ENCODE results near the gene KCNK1. TPM values are rescaled to one million over a fixed set of nuclear protein-coding genes. Genes with fewer than 3 reads are reported as not detected.

Gene KCNK1
- total RNA-seq, 6 experiments from 2014 or later: 1.1 to 7.6 (median 3.6) TPM

DNA sequence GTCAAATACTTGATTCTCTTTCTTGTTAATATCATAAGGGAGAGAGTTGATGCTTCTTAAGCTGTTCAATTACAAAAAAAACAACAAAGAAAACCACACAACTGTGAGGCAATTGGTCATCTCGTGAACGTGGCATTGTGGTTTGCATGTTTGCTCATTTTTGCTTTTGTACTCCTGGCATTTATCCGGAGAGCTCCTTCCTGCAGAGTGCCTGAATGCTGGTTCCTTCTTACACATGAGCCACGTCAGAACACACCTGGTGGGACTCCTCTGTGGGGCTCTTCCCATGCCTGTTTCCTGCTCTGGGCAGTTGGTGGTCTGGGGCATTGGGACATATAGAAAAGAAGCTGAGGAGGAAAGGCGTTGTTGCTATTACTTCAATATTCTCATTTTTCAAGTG is 25.7 kb downstream of the KCNK1 start:
- H3K36me3 ChIP-seq: no peaks in the 10 kb centered on the region
- WGBS (ENCODE audit: insufficient coverage, low coverage, low lambda C conversion rate, missing lambda C conversion rate): 45% methylated on average over 5 of the region's 5 CpGs
- no peak for DNase-seq
- H3K27ac ChIP-seq: no peak overlapping the region
- TF ChIP-seq, protein P1, sequence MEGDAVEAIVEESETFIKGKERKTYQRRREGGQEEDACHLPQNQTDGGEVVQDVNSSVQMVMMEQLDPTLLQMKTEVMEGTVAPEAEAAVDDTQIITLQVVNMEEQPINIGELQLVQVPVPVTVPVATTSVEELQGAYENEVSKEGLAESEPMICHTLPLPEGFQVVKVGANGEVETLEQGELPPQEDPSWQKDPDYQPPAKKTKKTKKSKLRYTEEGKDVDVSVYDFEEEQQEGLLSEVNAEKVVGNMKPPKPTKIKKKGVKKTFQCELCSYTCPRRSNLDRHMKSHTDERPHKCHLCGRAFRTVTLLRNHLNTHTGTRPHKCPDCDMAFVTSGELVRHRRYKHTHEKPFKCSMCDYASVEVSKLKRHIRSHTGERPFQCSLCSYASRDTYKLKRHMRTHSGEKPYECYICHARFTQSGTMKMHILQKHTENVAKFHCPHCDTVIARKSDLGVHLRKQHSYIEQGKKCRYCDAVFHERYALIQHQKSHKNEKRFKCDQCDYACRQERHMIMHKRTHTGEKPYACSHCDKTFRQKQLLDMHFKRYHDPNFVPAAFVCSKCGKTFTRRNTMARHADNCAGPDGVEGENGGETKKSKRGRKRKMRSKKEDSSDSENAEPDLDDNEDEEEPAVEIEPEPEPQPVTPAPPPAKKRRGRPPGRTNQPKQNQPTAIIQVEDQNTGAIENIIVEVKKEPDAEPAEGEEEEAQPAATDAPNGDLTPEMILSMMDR (IDR thresholded peaks at IDR 0.05): no peak
- no peak for TF ChIP-seq POLR2A (IDR thresholded peaks at IDR 0.05)
- H3K4me3 ChIP-seq: no peak overlapping the region
- intact Hi-C loops (cut with DNase I): no loop called here
- no peak for ATAC-seq
- no peaks in the 10 kb centered on the region for H3K27me3 ChIP-seq
- H3K4me1 ChIP-seq: no peaks in the 10 kb centered on the region
- H3K9me3 ChIP-seq: no peaks in the 10 kb centered on the region

DNA sequence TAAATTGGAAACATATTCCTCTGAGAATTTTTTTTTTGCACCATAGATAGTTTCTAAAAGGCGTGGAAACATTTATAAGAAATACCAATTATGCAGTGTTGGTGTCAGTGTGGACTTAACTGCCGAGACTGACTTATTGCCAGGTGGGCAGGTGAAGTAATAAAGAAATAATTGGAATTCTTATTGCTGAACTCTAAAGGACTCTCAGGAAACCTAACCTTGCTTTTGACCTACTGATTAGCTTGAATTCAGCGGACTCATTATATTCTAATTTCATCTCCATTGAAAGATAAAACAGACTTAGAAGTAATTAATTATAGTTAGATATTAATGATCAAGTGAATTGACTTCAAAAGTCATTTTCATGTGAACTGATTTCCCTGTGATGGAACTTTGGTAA is 26.3 kb downstream of the KCNK1 start:
- TF ChIP-seq, protein P1 (IDR thresholded peaks at IDR 0.05): no peak
- Histone ChIP-seq H3K4me3 (no peak overlapping the region), H3K27ac (no peak overlapping the region), H3K4me1 (no peaks in the 10 kb centered on the region), H3K27me3 (no peaks in the 10 kb centered on the region), H3K36me3 (no peaks in the 10 kb centered on the region), H3K9me3 (no peaks in the 10 kb centered on the region)
- no peak for ATAC-seq
- intact Hi-C loops (cut with DNase I): no loop called here
- 75% methylated on average over 3 of the region's 3 CpGs for WGBS (ENCODE audit: insufficient coverage, low coverage, low lambda C conversion rate, missing lambda C conversion rate)
- DNase-seq: no peak

DNA sequence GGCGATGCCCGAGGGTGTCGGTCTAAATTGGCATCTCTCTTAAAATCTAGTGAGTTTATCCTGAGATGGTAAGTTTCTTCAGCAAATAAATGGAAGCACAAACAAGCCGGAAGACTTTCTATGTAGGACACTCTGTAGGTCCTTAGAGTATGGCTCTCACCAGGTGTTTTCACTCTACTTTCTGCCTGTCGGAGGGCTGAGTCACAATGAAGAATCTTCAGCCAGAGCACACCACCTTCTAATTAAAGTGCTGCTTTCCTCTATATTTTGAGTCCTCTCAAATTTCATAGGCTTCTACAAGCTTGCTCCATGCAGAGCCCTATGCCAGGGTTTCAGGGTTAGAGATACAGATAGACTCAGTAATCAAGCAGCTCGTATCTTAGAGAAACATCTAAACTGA is 27.1 kb downstream of the KCNK1 start:
- Histone ChIP-seq H3K4me1 (no peaks in the 10 kb centered on the region), H3K27me3 (no peaks in the 10 kb centered on the region), H3K9me3 (no peaks in the 10 kb centered on the region), H3K27ac (no peak overlapping the region), H3K36me3 (no peaks in the 10 kb centered on the region), H3K4me3 (no peak overlapping the region)
- whole genome bisulfite sequencing (ENCODE audit: insufficient coverage, low coverage, low lambda C conversion rate, missing lambda C conversion rate): 80% methylated on average over 6 of the region's 6 CpGs
- no peak for DNase-seq
- intact Hi-C loops (cut with DNase I): no loop called here
- no peak for ATAC-seq
- TF ChIP-seq, protein P1 (IDR thresholded peaks at IDR 0.05): no peak
- no peak for TF ChIP-seq POLR2A (IDR thresholded peaks at IDR 0.05)

DNA sequence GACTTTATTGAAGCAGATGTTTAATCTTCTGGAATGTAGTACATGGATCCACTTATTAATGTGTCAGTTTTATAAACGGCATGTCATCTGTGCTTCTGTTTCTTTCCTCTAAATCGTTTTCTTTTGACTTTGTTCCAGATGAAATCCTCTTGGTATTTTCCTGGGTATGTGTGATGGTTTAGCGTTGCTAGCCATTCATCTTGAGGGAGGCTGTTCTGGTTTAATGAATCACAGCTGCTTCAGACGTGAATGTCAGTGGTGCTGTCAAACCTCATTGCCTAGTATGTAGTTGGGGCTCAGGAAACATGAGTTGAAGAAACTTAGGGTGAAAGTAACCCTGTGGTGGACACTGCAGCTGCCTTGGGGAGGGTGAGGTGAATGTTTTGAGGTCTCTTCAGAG is 33.2 kb downstream of the KCNK1 start:
- intact Hi-C loops (cut with DNase I): no loop called here
- ATAC-seq (no peak), DNase-seq (no peak)
- Histone ChIP-seq H3K4me1 (peaks cover 0 to 14% (median 3%) of the 10 kb centered on the region in 4 donors), H3K9me3 (no peaks in the 10 kb centered on the region), H3K4me3 (no peak overlapping the region), H3K27me3 (no peaks in the 10 kb centered on the region), H3K27ac (no peak overlapping the region), H3K36me3 (no peaks in the 10 kb centered on the region)
- WGBS (ENCODE audit: insufficient coverage, low coverage, low lambda C conversion rate, missing lambda C conversion rate): 63% methylated on average over 4 of the region's 4 CpGs
- TF ChIP-seq, protein P1 (IDR thresholded peaks at IDR 0.05): no peak
- TF ChIP-seq POLR2A (IDR thresholded peaks at IDR 0.05): no peak

DNA sequence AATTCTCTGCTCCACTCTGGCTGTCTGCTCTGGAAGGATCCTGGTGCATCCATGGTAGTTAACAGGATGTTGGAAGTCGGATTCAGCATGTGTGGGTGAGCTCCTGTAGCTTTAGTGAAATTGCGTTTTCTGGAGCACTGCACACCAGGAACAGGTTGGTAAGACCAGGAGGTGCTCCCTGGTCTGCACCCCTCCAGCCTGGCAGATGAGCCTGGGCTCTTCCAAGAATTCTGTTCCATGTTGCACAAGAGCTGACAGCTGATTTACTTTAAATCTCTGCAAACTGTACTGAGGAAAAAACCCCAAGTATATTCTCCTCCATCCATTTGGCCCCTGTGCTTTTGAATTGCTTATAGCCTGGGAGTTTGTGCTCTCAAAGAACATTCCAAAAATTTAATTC is 33.7 kb downstream of the KCNK1 start:
- Histone ChIP-seq H3K4me1 (peaks cover 0 to 14% (median 3%) of the 10 kb centered on the region in 4 donors), H3K9me3 (no peaks in the 10 kb centered on the region), H3K36me3 (no peaks in the 10 kb centered on the region), H3K4me3 (no peak overlapping the region), H3K27me3 (no peaks in the 10 kb centered on the region), H3K27ac (no peak overlapping the region)
- TF ChIP-seq POLR2A (IDR thresholded peaks at IDR 0.05): no peak
- TF ChIP-seq, protein P1 (IDR thresholded peaks at IDR 0.05): no peak
- ATAC-seq (peak in 2 of 4 donors; percentile 20 to 61), DNase-seq (no peak)
- intact Hi-C loops (cut with DNase I): no loop called here
- WGBS (ENCODE audit: insufficient coverage, low coverage, low lambda C conversion rate, missing lambda C conversion rate): 74% methylated on average over 2 of the region's 2 CpGs
